IPS-18c (cell line): Measurements from ENCODE around the gene SMIM3.
A peak's percentile ranks its signal among the peaks of the same experiment; 100 is the strongest.
"Not testable (repeated sequence)": the region's sequence is repeated elsewhere in the genome, so short reads cannot be mapped to it uniquely, and the experiment has no call there.

Experiments
- H3K4me3 ChIP-seq: 2 replicates; pipeline ENCODE4 v1.7.0; 2013; ENCODE audit warnings: low read depth, mild to moderate bottlenecking, low read length, moderate library complexity; ENCODE audit not compliant: insufficient read depth
- H3K9me3 ChIP-seq: one replicate; pipeline ENCODE4 v1.6.1; 2013; ENCODE audit warnings: mild to moderate bottlenecking, low read length, moderate library complexity; ENCODE audit not compliant: control insufficient read depth, insufficient read depth

Gene SMIM3

DNA sequence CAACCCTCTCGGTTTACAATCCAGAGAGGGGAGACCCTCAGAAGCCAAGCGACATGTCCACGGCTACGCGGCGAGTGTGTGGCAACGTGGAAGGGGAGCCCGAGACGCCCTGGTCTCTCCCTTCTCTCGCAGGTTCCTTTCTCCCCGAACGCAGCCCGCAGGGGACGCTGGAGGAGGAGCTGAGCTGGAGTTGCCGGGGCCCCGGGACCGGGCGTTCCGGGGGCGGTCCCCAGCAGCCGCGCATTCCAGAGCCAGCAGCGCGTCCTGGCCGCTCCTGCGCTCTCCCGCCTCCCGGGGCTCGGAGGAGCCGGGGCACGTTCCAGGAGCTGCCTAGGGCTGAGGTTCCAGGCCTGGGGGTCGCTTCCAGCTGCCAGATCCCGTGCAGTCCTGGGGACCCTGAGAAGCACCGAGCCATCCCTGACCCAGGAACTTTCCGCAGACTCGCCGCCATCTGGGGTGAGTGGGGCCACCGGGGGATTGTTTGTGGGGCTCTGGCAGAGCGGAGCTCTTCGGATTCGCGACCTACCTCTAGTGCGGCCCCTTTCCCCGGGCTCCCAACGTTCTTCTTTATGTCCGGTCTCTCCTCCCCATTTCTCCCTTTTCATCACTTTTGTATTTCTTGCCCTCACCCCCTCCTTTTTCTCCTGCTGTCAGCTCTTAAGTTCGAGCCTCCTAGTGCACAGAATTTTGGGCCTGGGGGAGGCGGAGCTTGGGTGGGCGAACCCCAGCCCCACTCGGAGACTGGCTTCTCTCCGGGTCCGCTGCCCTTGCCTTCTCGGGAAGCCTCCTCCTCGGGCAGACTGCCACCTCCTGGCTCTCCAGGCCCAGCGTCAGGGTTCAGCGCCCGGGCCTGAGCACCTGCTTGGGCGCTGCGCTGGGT lies at the start of gene SMIM3:
Gene SMIM3 (plus strand): TSS at position 241 of the 880 bp plus-strand sequence. CDS start 16,684 bp downstream, outside the sequence.
- H3K4me3 ChIP-seq: peak within 1 kb of the TSS; percentile 76
- H3K9me3 ChIP-seq: no peaks in the 10 kb centered on the region

GRCh38 chr5:150729859-150730258 lies 48.7 kb upstream of the SMIM3 start:
- no peaks in the 10 kb centered on the region for H3K9me3 ChIP-seq
- H3K4me3 ChIP-seq: no peak overlapping the region

- H3K4me3 ChIP-seq: no peak overlapping the region
Measured at GRCh38 chr5:150731669-150732242, 46.8 kb upstream of the SMIM3 start.

GRCh38 chr5:150734579-150735384 lies 43.8 kb upstream of the SMIM3 start:
- Histone ChIP-seq H3K9me3 (no peaks in the 10 kb centered on the region), H3K4me3 (no peak overlapping the region)

More at GRCh38 chr5:150731669-150732242, 46.8 kb upstream of the SMIM3 start:
- H3K9me3 ChIP-seq: no peaks in the 10 kb centered on the region

GRCh38 chr5:150738862-150739261 lies 39.7 kb upstream of the SMIM3 start:
- Histone ChIP-seq H3K4me3 (no peak overlapping the region), H3K9me3 (no peaks in the 10 kb centered on the region)

- no peak overlapping the region for H3K4me3 ChIP-seq
- H3K9me3 ChIP-seq: no peaks in the 10 kb centered on the region
Measured at GRCh38 chr5:150740992-150741391, 37.6 kb upstream of the SMIM3 start.

DNA sequence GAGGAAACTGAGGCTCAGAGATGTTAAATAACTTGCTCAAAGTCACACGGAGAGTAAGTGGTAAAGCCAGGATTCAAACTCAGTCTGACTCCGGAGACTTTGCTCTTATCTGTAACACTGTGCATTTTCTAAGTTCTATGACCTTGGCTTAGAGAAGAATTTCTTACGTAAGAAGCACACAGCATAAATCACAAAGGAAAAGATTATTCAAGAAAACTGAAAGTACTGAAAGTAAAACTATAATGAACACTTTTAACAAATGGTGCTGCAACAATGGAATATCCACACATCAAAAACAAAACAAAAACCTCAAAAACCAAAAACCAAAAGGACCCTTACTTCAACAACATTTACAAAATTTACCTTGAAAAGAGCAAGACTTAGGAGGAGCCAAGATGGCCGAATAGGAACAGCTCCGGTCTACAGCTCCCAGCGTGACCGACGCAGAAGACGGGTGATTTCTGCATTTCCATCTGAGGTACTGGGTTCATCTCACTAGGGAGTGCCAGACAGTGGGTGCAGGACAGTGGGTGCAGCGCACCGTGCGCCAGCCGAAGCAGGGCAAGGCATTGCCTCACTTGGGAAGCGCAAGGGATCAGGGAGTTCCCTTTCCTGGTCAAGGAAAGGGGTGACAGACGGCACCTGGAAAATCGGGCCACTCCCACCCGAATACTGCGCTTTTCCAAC lies 36.0 kb upstream of the SMIM3 start:
- H3K9me3 ChIP-seq, H3K4me3 ChIP-seq: not testable (repeated sequence)

GRCh38 chr5:150743142-150743488 lies 35.4 kb upstream of the SMIM3 start:
- not testable (repeated sequence) for H3K9me3 ChIP-seq, H3K4me3 ChIP-seq

DNA sequence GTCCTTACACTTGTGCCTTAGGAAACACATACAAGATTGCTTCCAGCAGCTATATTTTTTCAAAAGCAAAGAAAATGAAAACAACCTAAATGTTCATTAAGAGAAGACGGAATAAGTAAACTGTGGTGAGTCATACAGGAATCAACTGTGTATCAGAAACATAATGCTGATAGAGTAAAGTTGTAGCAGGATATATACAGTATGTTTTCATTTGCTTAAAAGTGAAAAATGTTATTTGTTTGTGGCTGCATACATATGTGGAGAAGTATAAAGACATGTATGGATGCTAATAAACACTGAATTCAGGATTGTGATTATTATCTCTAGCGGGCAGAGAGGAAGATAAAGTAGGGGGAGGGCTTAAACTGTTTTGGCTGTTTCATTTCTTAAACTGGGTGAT lies 28.1 kb upstream of the SMIM3 start:
- no peak overlapping the region for H3K4me3 ChIP-seq

DNA sequence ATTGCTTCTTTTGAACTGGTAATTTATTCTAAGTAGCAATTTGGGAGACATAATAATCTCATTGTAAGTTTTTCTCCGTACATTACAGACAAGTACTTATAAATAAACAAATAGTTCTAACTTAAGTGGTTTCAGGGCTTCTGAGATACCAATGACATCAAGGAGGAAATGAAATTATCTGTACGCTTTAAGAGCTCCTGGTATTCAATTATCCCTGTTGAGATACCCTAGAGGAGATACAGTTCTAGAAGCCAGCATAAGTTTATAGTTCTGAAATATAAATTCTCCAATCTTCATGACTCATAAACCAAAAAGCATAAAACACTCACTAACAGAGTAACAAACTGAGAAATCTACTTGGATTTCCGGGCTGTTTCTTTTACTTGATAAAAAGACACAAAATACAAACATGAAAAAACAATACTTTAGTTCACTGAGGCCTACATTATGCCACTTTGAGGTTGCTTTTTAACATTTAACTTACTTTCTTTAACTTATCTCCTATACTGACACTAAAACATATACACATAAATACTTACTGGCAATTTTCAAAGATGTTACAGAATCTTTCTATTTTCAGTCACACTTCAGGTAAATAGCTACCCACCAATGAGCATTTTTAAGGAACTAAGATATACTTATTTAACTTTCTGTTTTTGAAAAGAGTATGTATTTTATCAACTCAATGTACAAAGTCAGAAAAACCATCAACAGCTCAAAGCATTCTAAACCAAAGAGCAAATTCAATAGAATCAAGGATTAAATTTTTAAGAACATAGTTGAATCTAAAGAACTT lies 27.3 kb upstream of the SMIM3 start:
- no peaks in the 10 kb centered on the region for H3K9me3 ChIP-seq
- no peak overlapping the region for H3K4me3 ChIP-seq

More for the DNA sequence above, 28.1 kb upstream of the SMIM3 start:
- H3K9me3 ChIP-seq: no peaks in the 10 kb centered on the region

- no peaks in the 10 kb centered on the region for H3K9me3 ChIP-seq
- no peak overlapping the region for H3K4me3 ChIP-seq
Measured at GRCh38 chr5:150753463-150753862, 25.1 kb upstream of the SMIM3 start.

- Histone ChIP-seq H3K4me3 (no peak overlapping the region), H3K9me3 (no peaks in the 10 kb centered on the region)
Measured at GRCh38 chr5:150753863-150754262, 24.7 kb upstream of the SMIM3 start.

GRCh38 chr5:150757087-150757649 lies 21.4 kb upstream of the SMIM3 start:
- no peaks in the 10 kb centered on the region for H3K9me3 ChIP-seq
- H3K4me3 ChIP-seq: no peak overlapping the region

- Histone ChIP-seq H3K4me3 (peak overlapping the region; percentile 97), H3K9me3 (no peaks in the 10 kb centered on the region)
Measured at GRCh38 chr5:150758203-150758530, 20.4 kb upstream of the SMIM3 start.

DNA sequence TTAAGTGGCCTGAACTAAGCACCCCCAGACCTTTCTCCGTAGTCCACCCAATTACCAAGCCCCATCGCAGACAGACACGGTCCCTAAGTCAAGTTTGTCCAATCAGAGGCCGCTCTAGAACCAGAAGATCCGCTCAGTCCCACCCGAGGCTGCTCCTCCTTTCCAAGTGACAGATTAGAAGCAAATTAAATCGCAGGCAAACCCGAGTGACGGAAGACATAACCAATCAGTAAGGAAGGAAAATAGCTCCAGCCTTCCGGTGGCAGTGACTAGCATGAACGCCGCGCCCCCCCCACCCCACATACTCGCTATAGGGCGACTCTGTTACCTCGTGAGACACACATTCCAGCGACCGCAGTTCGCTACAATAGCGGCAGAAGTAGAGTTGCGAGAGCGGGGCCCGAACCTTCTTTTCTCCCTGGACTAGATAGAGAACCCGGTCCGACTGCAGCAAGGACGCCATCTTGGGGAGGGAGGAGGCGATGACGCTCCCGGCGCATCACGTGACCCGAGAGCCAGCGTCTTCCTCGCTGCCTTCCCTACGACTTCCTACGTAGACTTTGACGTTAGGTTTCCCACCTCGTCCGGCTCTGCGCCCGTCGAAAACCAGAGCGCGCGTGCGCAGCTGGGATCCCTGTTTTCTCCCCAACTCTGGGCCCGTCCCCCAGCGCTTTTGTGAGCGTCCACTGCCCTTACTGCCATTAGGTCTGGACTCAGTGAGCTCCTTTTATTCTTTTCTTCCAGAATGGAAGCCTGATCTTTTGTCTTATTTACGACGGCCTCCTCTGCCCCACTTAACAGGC lies 19.8 kb upstream of the SMIM3 start, which contains the start of gene DCTN4:
Gene DCTN4 (minus strand): TSS at position 487 of the 803 bp plus-strand sequence. CDS start 24 bp downstream, at position 463.
- Histone ChIP-seq H3K4me3 (peak within 1 kb of the TSS; percentile 97), H3K9me3 (no peaks in the 10 kb centered on the region)

- Histone ChIP-seq H3K4me3 (peak overlapping the region; percentile 97; the same call in 1 of the 2 replicates), H3K9me3 (no peaks in the 10 kb centered on the region)
Measured at GRCh38 chr5:150759334-150759583, 19.3 kb upstream of the SMIM3 start.
